ACC112 (cell line): ENCODE results near the gene RXFP1.

ENCODE experiments used
- H2AFZ ChIP-seq: fragments of 200-600 bp; sonication (generic); one replicate; pipeline ENCODE4 v1.6.0; 2017; ENCODE audit warnings: antibody characterized with exemption, low read length; ENCODE audit not compliant: unreplicated experiment
- H3K27ac ChIP-seq: fragments of 200-600 bp; sonication (generic); 2 replicates; pipeline ENCODE4 v1.5.1; 2014; ENCODE audit warnings: low read depth, mild to moderate bottlenecking, antibody characterized with exemption, low read length, moderate library complexity
- H3K27me3 ChIP-seq: fragments of 200-600 bp; sonication (generic); 2 replicates; pipeline ENCODE4 v1.6.1; 2014; ENCODE audit warnings: mild to moderate bottlenecking, antibody characterized with exemption, low read length, moderate library complexity, mixed read lengths; ENCODE audit not compliant: insufficient read depth
- H3K36me3 ChIP-seq: fragments of 200-600 bp; sonication (generic); 2 replicates; pipeline ENCODE4 v1.6.1; 2016; ENCODE audit warnings: mild to moderate bottlenecking, antibody characterized with exemption, low read length, moderate library complexity, mixed read lengths; ENCODE audit not compliant: insufficient read depth
- H3K4me1 ChIP-seq: fragments of 200-600 bp; sonication (generic); one replicate; pipeline ENCODE4 v1.6.1; 2016; ENCODE audit warnings: low read length, mixed read lengths; ENCODE audit not compliant: insufficient read depth, unreplicated experiment, control insufficient read depth
- H3K4me3 ChIP-seq: fragments of 200-600 bp; sonication (generic); 2 replicates; pipeline ENCODE4 v1.5.1; 2014; ENCODE audit warnings: mild to moderate bottlenecking, low read depth, low read length
- H3K79me2 ChIP-seq: fragments of 200-600 bp; sonication (generic); one replicate; pipeline ENCODE4 v1.6.0; 2016; ENCODE audit warnings: low read length; ENCODE audit not compliant: control insufficient read depth, unreplicated experiment, insufficient read depth

Gene RXFP1

GRCh38 chr4:158670975-158671664, 149.4 kb downstream of the RXFP1 start:
- peak overlapping the region; percentile 84 for H2AFZ ChIP-seq
- peaks cover 5% of the 10 kb centered on the region for H3K4me1 ChIP-seq
- H3K27ac ChIP-seq = peak overlapping the region; percentile 73
- H3K79me2 ChIP-seq = peaks cover 47% of the 10 kb centered on the region
- H3K4me3 ChIP-seq = peak overlapping the region; percentile 88
- H3K27me3 ChIP-seq = no peaks in the 10 kb centered on the region
- no peaks in the 10 kb centered on the region for H3K36me3 ChIP-seq

DNA sequence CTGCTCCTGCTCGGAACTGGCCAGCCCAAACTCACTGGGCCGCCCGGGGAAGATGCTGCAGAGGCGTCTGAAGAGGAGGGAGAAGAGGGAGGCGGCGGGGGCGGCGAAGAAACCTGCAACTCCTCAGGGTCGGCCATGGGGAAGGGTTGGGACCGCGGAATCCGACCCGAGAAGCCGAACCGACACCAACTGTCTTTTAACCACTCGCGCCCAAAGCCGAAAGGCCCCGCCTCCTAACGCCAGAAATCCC, 149.9 kb downstream of the RXFP1 start, which contains the start of gene C4orf46:
TSS of gene C4orf46 (minus strand) at position 223 of the 250 bp plus-strand sequence. CDS start at position 137, 86 bp downstream.
- H3K27ac ChIP-seq = peak within 1 kb of the TSS; percentile 73
- peak within 1 kb of the TSS; percentile 88 for H3K4me3 ChIP-seq
- no peaks in the 10 kb centered on the region for H3K36me3 ChIP-seq
- H2AFZ ChIP-seq = peak within 1 kb of the TSS; percentile 84
- H3K79me2 ChIP-seq = peaks cover 47% of the 10 kb centered on the region
- H3K4me1 ChIP-seq = peaks cover 5% of the 10 kb centered on the region
- H3K27me3 ChIP-seq = no peaks in the 10 kb centered on the region

GRCh38 chr4:158671915-158672806, 150.5 kb downstream of the RXFP1 start, which contains the start of gene ETFDH:
Gene ETFDH (plus strand): TSS chr4:158672296. CDS start chr4:158672457, 161 bp downstream.
- peaks cover 5% of the 10 kb centered on the region for H3K4me1 ChIP-seq
- peak within 1 kb of the TSS; percentile 84 for H2AFZ ChIP-seq
- peak within 1 kb of the TSS; percentile 88 for H3K4me3 ChIP-seq
- H3K36me3 ChIP-seq = no peaks in the 10 kb centered on the region
- H3K79me2 ChIP-seq = peaks cover 43% of the 10 kb centered on the region
- no peaks in the 10 kb centered on the region for H3K27me3 ChIP-seq
- peak within 1 kb of the TSS; percentile 73 for H3K27ac ChIP-seq

GRCh38 chr4:158673633-158674032, 152.0 kb downstream of the RXFP1 start:
- H3K4me1 ChIP-seq = peaks cover 5% of the 10 kb centered on the region
- peaks cover 34% of the 10 kb centered on the region for H3K79me2 ChIP-seq
- no peak overlapping the region for H3K27ac ChIP-seq
- H3K27me3 ChIP-seq = no peaks in the 10 kb centered on the region
- no peak overlapping the region for H3K4me3 ChIP-seq
- no peak overlapping the region for H2AFZ ChIP-seq
- H3K36me3 ChIP-seq = no peaks in the 10 kb centered on the region

DNA sequence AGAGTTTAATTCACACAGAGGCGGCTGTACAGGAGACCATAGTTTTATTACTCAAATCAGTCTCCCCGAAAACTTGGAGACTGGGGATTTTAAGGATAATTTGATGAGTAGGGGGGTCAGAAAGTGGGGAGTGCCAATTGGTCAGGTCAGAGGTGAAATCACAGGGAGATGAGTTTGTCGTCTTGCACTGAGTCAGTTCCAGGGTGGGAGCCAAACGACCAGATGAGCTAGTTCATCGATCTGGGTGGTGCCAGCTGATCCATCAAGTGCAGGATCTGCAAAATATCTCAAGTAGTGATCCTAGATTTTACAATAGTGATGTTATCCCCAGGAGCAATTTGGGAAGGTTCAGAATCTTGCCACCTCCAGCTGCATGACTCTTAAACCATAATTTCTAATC, 154.4 kb downstream of the RXFP1 start:
- Histone ChIP-seq H3K4me1 (no peaks in the 10 kb centered on the region), H2AFZ (no peak overlapping the region), H3K27ac (no peak overlapping the region), H3K27me3 (no peaks in the 10 kb centered on the region), H3K79me2 (peaks cover 12% of the 10 kb centered on the region), H3K4me3 (no peak overlapping the region), H3K36me3 (no peaks in the 10 kb centered on the region)

DNA sequence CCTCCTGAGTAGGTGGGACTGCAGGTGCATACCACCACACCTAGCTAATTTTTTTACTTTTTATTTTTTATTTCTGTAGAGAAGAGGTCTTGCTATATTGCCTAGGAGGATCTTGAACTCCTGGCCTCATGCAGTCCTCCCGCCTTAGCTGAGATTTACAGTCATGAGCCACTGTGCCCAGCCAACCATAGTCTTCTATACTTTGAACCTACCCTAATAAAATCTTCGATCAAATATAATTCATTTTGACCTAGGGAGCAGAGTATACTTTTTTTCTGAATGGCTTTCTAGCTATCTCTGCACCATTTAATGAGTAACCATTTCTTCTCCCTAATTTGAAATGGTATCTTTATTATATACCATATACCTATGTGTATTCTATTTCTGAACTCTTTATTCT, 157.1 kb downstream of the RXFP1 start:
- H3K79me2 ChIP-seq = peaks cover under 1% of the 10 kb centered on the region
- H3K27ac ChIP-seq = no peak overlapping the region
- H2AFZ ChIP-seq = no peak overlapping the region
- no peak overlapping the region for H3K4me3 ChIP-seq
- no peaks in the 10 kb centered on the region for H3K27me3 ChIP-seq
- no peaks in the 10 kb centered on the region for H3K36me3 ChIP-seq
- H3K4me1 ChIP-seq = no peaks in the 10 kb centered on the region

- no peaks in the 10 kb centered on the region for H3K36me3 ChIP-seq
- H2AFZ ChIP-seq = no peak overlapping the region
- H3K79me2 ChIP-seq = no peaks in the 10 kb centered on the region
- H3K27ac ChIP-seq = no peak overlapping the region
- H3K4me3 ChIP-seq = no peak overlapping the region
- no peaks in the 10 kb centered on the region for H3K4me1 ChIP-seq
- H3K27me3 ChIP-seq = no peaks in the 10 kb centered on the region
Observed at GRCh38 chr4:158681629-158682028, 159.9 kb downstream of the RXFP1 start.

GRCh38 chr4:158682066-158682465, 160.4 kb downstream of the RXFP1 start:
- Histone ChIP-seq H2AFZ (no peak overlapping the region), H3K36me3 (no peaks in the 10 kb centered on the region), H3K4me3 (no peak overlapping the region), H3K27ac (no peak overlapping the region), H3K4me1 (no peaks in the 10 kb centered on the region), H3K27me3 (no peaks in the 10 kb centered on the region), H3K79me2 (no peaks in the 10 kb centered on the region)

- Histone ChIP-seq H2AFZ (no peak overlapping the region), H3K79me2 (no peaks in the 10 kb centered on the region), H3K4me3 (no peak overlapping the region), H3K27ac (no peak overlapping the region), H3K4me1 (no peaks in the 10 kb centered on the region), H3K27me3 (no peaks in the 10 kb centered on the region), H3K36me3 (no peaks in the 10 kb centered on the region; the same call in 1 of the 2 replicates)
Observed at GRCh38 chr4:158688813-158689212, 167.1 kb downstream of the RXFP1 start.
